ENCODE data around the gene ERICH4.
"Not testable (repeated sequence)": the region's sequence is repeated elsewhere in the genome, so short reads cannot be mapped to it uniquely, and the experiment has no call there.

Gene ERICH4

GRCh38 chr19:41478875-41479756, 36.2 kb downstream of the ERICH4 start:
- no peak for DNase-seq (ENCODE audit: low read depth)

- DNase-seq (ENCODE audit: low read depth): no peak
Measured at GRCh38 chr19:41479757-41480191, 36.8 kb downstream of the ERICH4 start.

GRCh38 chr19:41480336-41480735, 37.4 kb downstream of the ERICH4 start:
- no peak for DNase-seq (ENCODE audit: low read depth)

GRCh38 chr19:41484822-41485221, 41.9 kb downstream of the ERICH4 start:
- DNase-seq (ENCODE audit: low read depth): no peak

- not testable (repeated sequence) for DNase-seq (ENCODE audit: low read depth)
Measured at GRCh38 chr19:41486953-41487352, 44.0 kb downstream of the ERICH4 start.

GRCh38 chr19:41492843-41493242, 49.9 kb downstream of the ERICH4 start:
- DNase-seq (ENCODE audit: low read depth): no peak
